Measurements from ENCODE around the gene CAMK1D.

DNA sequence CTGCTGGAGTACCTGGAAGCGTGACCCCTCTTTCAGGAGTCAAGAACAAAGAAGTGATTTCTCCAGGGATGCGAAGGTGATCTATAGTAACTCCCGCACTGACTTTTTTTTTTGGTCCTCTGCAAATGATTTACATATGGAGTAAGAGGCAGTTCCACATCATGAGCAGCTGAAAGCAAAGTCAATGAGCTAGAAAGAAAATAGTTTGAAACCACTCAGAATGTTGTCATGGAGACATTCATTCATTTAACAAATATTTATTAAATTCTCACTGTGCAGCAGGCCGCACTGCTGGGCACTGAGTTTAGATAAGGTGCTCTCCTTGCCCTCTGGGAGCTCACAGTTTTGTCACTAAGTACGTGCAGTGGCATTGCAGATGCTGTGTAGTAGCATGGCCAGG, 206.7 kb downstream of the CAMK1D start:
- TF ChIP-seq, protein P1, sequence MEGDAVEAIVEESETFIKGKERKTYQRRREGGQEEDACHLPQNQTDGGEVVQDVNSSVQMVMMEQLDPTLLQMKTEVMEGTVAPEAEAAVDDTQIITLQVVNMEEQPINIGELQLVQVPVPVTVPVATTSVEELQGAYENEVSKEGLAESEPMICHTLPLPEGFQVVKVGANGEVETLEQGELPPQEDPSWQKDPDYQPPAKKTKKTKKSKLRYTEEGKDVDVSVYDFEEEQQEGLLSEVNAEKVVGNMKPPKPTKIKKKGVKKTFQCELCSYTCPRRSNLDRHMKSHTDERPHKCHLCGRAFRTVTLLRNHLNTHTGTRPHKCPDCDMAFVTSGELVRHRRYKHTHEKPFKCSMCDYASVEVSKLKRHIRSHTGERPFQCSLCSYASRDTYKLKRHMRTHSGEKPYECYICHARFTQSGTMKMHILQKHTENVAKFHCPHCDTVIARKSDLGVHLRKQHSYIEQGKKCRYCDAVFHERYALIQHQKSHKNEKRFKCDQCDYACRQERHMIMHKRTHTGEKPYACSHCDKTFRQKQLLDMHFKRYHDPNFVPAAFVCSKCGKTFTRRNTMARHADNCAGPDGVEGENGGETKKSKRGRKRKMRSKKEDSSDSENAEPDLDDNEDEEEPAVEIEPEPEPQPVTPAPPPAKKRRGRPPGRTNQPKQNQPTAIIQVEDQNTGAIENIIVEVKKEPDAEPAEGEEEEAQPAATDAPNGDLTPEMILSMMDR (IDR thresholded peaks at IDR 0.05; ENCODE audit: low read depth, low read length, poor library complexity, severe bottlenecking) = no peak
- TF ChIP-seq EZH2phosphoT487 (IDR thresholded peaks at IDR 0.05; ENCODE audit: borderline replicate concordance, low read length) = no peak

All from DOHH2 (cell line).